22Rv1 (cell line): Measurements from ENCODE around the gene PI4K2A.

Experiments used
- H3K27ac ChIP-seq: fragments of 450-650 bp; 2 replicates; pipeline ENCODE4 v1.5.1; 2017
- ZFX ChIP-seq: fragments of 450-650 bp; IDR thresholded peaks from 2 replicates; pipeline ENCODE4 v1.6.1; 2017; ENCODE audit warnings: antibody characterized with exemption, borderline replicate concordance
- TF ChIP-seq, protein P1 (sequence below): fragments of 450-650 bp; IDR thresholded peaks from 2 replicates; pipeline ENCODE4 v1.5.1; 2017; ENCODE audit warnings: mild to moderate bottlenecking

The PI4K2A gene

DNA sequence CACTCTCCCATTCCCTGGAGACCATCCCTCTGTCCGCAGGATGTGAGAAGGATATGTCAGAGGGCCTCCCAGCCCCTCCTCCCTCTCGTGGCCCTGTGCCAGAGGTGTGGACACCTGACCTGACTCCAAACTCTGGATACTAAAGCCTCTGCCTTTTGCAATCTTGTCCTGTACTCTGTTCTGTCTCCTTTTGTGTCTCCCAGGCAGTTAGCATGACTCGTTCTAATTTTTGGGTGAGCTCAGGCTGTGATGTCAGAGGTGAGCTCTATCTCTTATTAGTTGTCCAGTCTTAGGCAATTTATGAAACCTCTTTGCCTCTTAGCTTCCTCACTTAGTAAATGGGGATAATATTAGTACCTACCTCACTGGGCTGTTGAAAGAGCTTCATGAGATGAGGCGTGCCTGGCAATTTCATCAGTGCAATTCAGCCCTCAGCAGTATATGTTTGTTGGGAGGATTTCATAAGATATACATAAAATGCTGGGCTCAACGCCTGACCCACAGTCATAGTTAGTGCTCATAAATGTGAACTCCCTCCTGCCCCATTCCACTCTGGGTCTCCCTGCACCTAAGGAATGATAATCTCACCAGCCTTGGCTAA is 84.0 kb downstream of the PI4K2A start:
- no peak overlapping the region for H3K27ac ChIP-seq
- TF ChIP-seq, protein P1, sequence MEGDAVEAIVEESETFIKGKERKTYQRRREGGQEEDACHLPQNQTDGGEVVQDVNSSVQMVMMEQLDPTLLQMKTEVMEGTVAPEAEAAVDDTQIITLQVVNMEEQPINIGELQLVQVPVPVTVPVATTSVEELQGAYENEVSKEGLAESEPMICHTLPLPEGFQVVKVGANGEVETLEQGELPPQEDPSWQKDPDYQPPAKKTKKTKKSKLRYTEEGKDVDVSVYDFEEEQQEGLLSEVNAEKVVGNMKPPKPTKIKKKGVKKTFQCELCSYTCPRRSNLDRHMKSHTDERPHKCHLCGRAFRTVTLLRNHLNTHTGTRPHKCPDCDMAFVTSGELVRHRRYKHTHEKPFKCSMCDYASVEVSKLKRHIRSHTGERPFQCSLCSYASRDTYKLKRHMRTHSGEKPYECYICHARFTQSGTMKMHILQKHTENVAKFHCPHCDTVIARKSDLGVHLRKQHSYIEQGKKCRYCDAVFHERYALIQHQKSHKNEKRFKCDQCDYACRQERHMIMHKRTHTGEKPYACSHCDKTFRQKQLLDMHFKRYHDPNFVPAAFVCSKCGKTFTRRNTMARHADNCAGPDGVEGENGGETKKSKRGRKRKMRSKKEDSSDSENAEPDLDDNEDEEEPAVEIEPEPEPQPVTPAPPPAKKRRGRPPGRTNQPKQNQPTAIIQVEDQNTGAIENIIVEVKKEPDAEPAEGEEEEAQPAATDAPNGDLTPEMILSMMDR, result no peak
- no peak for TF ChIP-seq ZFX
